Measurements from ENCODE around the gene ZNF609.

- TF ChIP-seq, protein P1, sequence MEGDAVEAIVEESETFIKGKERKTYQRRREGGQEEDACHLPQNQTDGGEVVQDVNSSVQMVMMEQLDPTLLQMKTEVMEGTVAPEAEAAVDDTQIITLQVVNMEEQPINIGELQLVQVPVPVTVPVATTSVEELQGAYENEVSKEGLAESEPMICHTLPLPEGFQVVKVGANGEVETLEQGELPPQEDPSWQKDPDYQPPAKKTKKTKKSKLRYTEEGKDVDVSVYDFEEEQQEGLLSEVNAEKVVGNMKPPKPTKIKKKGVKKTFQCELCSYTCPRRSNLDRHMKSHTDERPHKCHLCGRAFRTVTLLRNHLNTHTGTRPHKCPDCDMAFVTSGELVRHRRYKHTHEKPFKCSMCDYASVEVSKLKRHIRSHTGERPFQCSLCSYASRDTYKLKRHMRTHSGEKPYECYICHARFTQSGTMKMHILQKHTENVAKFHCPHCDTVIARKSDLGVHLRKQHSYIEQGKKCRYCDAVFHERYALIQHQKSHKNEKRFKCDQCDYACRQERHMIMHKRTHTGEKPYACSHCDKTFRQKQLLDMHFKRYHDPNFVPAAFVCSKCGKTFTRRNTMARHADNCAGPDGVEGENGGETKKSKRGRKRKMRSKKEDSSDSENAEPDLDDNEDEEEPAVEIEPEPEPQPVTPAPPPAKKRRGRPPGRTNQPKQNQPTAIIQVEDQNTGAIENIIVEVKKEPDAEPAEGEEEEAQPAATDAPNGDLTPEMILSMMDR (IDR thresholded peaks at IDR 0.05 in 4 of 5, conservative IDR thresholded peaks at IDR 0.05 in 1 of 5): no peak
- TF ChIP-seq POLR2A (IDR thresholded peaks at IDR 0.05): no peak
These were observed 236.1 kb downstream of the ZNF609 start for GRCh38 chr15:64696481-64696880.

Measured in gastrocnemius medialis (tissue), 4 donors.